Right lung (tissue), 10 donors: ENCODE measurements around the gene VSIG10. TPM values are rescaled to one million over a fixed set of nuclear protein-coding genes. Genes with fewer than 3 reads are reported as not detected.
"Not testable (repeated sequence)": the region's sequence is repeated elsewhere in the genome, so short reads cannot be mapped to it uniquely, and the experiment has no call there.

Source experiments
- DNase-seq, 2 donors: peaks; one replicate each; pipeline ENCODE4 v3.0.0-alpha.2; 2013
- long read RNA-seq, 8 donors: transcript quantifications; one replicate each; lab custom pipeline, GENCODE V29; 2026
- polyA plus RNA-seq, 5 donors: library from polyadenylated mRNA; unstranded; fragments of 120-200 nt; gene quantifications; one replicate each; pipeline versions ENCODE4 v1.2.1 to v1.2.3, GENCODE V29; 2013; ENCODE audit warnings: inconsistent platforms in 1 of 5, low replicate concordance in 1 of 5; ENCODE audit not compliant: insufficient read length in 5 of 5, insufficient read depth in 1 of 5

Gene VSIG10
- polyA plus RNA-seq: 10 to 100 TPM; 28.0 to 39.8 (median 37.9) TPM
- long read RNA-seq, donor 1, transcript VSIG10-213 (1 exons, 418 nt): major isoform, 9 of 14 reads
- long read RNA-seq, donor 1, partial matches to known transcripts: 0 of 14 reads
- long read RNA-seq, donor 1, other reads (novel, unspliced or antisense): 0 of 14 reads
- long read RNA-seq, donor 2: 0 reads
- long read RNA-seq, donor 3, transcript VSIG10-213 (1 exons, 418 nt): major isoform, 11 of 654 reads
- long read RNA-seq, donor 3, partial matches to known transcripts: 47 of 654 reads
- long read RNA-seq, donor 3, other reads (novel, unspliced or antisense): 595 of 654 reads
- long read RNA-seq, donor 4, partial matches to known transcripts: 0 of 4 reads
- long read RNA-seq, donor 4, other reads (novel, unspliced or antisense): 0 of 4 reads
- long read RNA-seq, donor 5, transcript VSIG10-213 (1 exons, 418 nt): major isoform, 5 of 2,041 reads
- long read RNA-seq, donor 5, partial matches to known transcripts: 1,998 of 2,041 reads
- long read RNA-seq, donor 5, other reads (novel, unspliced or antisense): 34 of 2,041 reads
- long read RNA-seq, donor 6, transcript VSIG10-213 (1 exons, 418 nt): major isoform, 5 of 709 reads
- long read RNA-seq, donor 6, partial matches to known transcripts: 650 of 709 reads
- long read RNA-seq, donor 6, other reads (novel, unspliced or antisense): 52 of 709 reads
- long read RNA-seq, donor 7, partial matches to known transcripts: 45 of 1,111 reads
- long read RNA-seq, donor 7, other reads (novel, unspliced or antisense): 1,060 of 1,111 reads
- long read RNA-seq, donor 8, partial matches to known transcripts: 0 of 3 reads
- long read RNA-seq, donor 8, other reads (novel, unspliced or antisense): 0 of 3 reads

- peak; percentile 71 to 73 for DNase-seq
Observed at GRCh38 chr12:118103601-118104382, at the start of gene VSIG10. VSIG10 (minus strand) TSS chr12:118104011; CDS start chr12:118103671, 340 bp downstream.

- DNase-seq: no peak
Observed at GRCh38 chr12:118151755-118152154, 47.9 kb upstream of the VSIG10 start.

- no peak for DNase-seq
Observed at GRCh38 chr12:118150625-118151024, 46.8 kb upstream of the VSIG10 start.

GRCh38 chr12:118148287-118148686 is 44.5 kb upstream of the VSIG10 start:
- DNase-seq: no peak

- DNase-seq: no peak
Observed at GRCh38 chr12:118145798-118146156, 42.0 kb upstream of the VSIG10 start.

GRCh38 chr12:118145113-118145797 is 41.4 kb upstream of the VSIG10 start:
- no peak for DNase-seq

- DNase-seq: no peak
Observed at GRCh38 chr12:118144499-118144898, 40.7 kb upstream of the VSIG10 start.

GRCh38 chr12:118140825-118141224 is 37.0 kb upstream of the VSIG10 start:
- no peak for DNase-seq

GRCh38 chr12:118137148-118137678 is 33.4 kb upstream of the VSIG10 start:
- no peak for DNase-seq

- DNase-seq: peak in 1 of 2 donors; percentile 51
Observed at GRCh38 chr12:118136559-118137003, 32.8 kb upstream of the VSIG10 start.

- DNase-seq: peak; percentile 89
Observed at GRCh38 chr12:118135788-118136558, 32.2 kb upstream of the VSIG10 start, which contains the start of gene PEBP1. PEBP1 (plus strand) TSS chr12:118136124; CDS start chr12:118136210, 86 bp downstream.

- DNase-seq: not testable (repeated sequence)
Observed at GRCh38 chr12:118129436-118129835, 25.6 kb upstream of the VSIG10 start.

GRCh38 chr12:118127867-118128266 is 24.1 kb upstream of the VSIG10 start:
- no peak for DNase-seq

GRCh38 chr12:118126119-118126757 is 22.4 kb upstream of the VSIG10 start:
- no peak for DNase-seq

- no peak for DNase-seq
Observed at GRCh38 chr12:118125743-118126118, 21.9 kb upstream of the VSIG10 start.

GRCh38 chr12:118124333-118124874 is 20.6 kb upstream of the VSIG10 start:
- no peak for DNase-seq

GRCh38 chr12:118122264-118122663 is 18.5 kb upstream of the VSIG10 start:
- DNase-seq: no peak

GRCh38 chr12:118120579-118121363 is 17.0 kb upstream of the VSIG10 start:
- peak; percentile 30 to 53 for DNase-seq
